HepG2 (cell line): Measurements from ENCODE around the gene NUDT22. TPM values are rescaled to one million over a fixed set of nuclear protein-coding genes. Genes with fewer than 3 reads are reported as not detected.
A peak's percentile ranks its signal among the peaks of the same experiment; 100 is the strongest.

Experiments used
- ARHGAP35 ChIP-seq: sonication (generic); formaldehyde crosslinking; IDR thresholded peaks from 2 replicates; pipeline ENCODE4 v1.9.0; 2022; ENCODE audit warnings: mild to moderate bottlenecking, inconsistent platforms, moderate library complexity, missing genetic modification reagents, borderline replicate concordance
- ATF1 ChIP-seq: IDR thresholded peaks from 2 replicates; pipeline ENCODE4 v1.6.1; 2016; ENCODE audit warnings: mild to moderate bottlenecking, control low read depth
- ATRX ChIP-seq: sonication (generic); formaldehyde crosslinking; IDR thresholded peaks from 2 replicates; pipeline ENCODE4 v1.4.0; 2020; ENCODE audit warnings: missing genetic modification reagents, borderline replicate concordance
- FOXC1 ChIP-seq: sonication (generic); formaldehyde crosslinking; IDR thresholded peaks from 2 replicates; pipeline ENCODE4 v1.8.0; 2022; ENCODE audit warnings: mild to moderate bottlenecking, missing genetic modification reagents, borderline replicate concordance
- GPBP1L1 ChIP-seq: sonication (generic); formaldehyde crosslinking; IDR thresholded peaks from 2 replicates; pipeline ENCODE4 v1.5.0; 2020; ENCODE audit warnings: mild to moderate bottlenecking, missing genetic modification reagents
- PREB ChIP-seq: sonication (generic); formaldehyde crosslinking; IDR thresholded peaks from 2 replicates; pipeline ENCODE4 v1.4.0; 2020; ENCODE audit warnings: missing genetic modification reagents
- SAFB2 ChIP-seq: sonication (generic); formaldehyde crosslinking; IDR thresholded peaks from 2 replicates; pipeline ENCODE4 v1.5.1; 2020; ENCODE audit warnings: missing genetic modification reagents, low read depth, mild to moderate bottlenecking, borderline replicate concordance
- SMAD3 ChIP-seq: sonication (generic); formaldehyde crosslinking; IDR thresholded peaks from 2 replicates; pipeline ENCODE4 v1.4.0; 2020; ENCODE audit warnings: missing genetic modification reagents
- TCF12 ChIP-seq, 2 experiments: fragments of 450-650 bp in 1 of 2; sonication (generic) in 1 of 2; formaldehyde crosslinking in 1 of 2; IDR thresholded peaks; 2 replicates each; pipeline versions ENCODE4 v1.6.1 to v1.8.0; 2017 to 2022; ENCODE audit warnings: antibody characterized with exemption in 1 of 2, mild to moderate bottlenecking in 1 of 2, missing genetic modification reagents in 1 of 2, moderate library complexity in 1 of 2
- TFAP4 ChIP-seq: sonication (generic); IDR thresholded peaks from 2 replicates; pipeline ENCODE4 v1.6.1; 2016; ENCODE audit warnings: low read depth, borderline replicate concordance
- ZBTB7A ChIP-seq: sonication (generic); formaldehyde crosslinking; IDR thresholded peaks from 2 replicates; pipeline ENCODE4 v1.8.0; 2022; ENCODE audit warnings: mild to moderate bottlenecking, missing genetic modification reagents
- ZKSCAN5 ChIP-seq: sonication (generic); formaldehyde crosslinking; IDR thresholded peaks from 2 replicates; pipeline ENCODE4 v1.5.1; 2020; ENCODE audit warnings: mild to moderate bottlenecking, missing genetic modification reagents
- ZMYM3 ChIP-seq: sonication (generic); formaldehyde crosslinking; IDR thresholded peaks from 2 replicates; pipeline ENCODE4 v1.5.1; 2020; ENCODE audit warnings: mild to moderate bottlenecking, missing genetic modification reagents
- ZNF263 ChIP-seq: sonication (generic); formaldehyde crosslinking; IDR thresholded peaks from 2 replicates; pipeline ENCODE4 v1.4.0; 2020; ENCODE audit warnings: missing genetic modification reagents
- ZNF280D ChIP-seq: sonication (generic); formaldehyde crosslinking; IDR thresholded peaks from 2 replicates; pipeline ENCODE4 v1.5.1; 2020; ENCODE audit warnings: mild to moderate bottlenecking, missing genetic modification reagents
- ZNF552 ChIP-seq: sonication (generic); formaldehyde crosslinking; IDR thresholded peaks from 2 replicates; pipeline ENCODE4 v1.9.0; 2022; ENCODE audit warnings: missing genetic modification reagents, mild to moderate bottlenecking, borderline replicate concordance
- polyA plus RNA-seq, 8 experiments: library from polyadenylated mRNA; depleted of rRNA in 3 of 8; stranded (reverse) in 7 of 8; unstranded in 1 of 8; fragments of >200 nt; fragmentation: Illumina TruSeq in 4 of 8; extraction: Trizol in 4 of 8; gene quantifications; 2 replicates each; pipeline versions ENCODE4 v1.2.1 to v1.2.3, GENCODE V29; 2011 to 2016; ENCODE audit warnings: low read depth in 4 of 8, missing spikeins in 1 of 8, mixed read lengths in 1 of 8; ENCODE audit not compliant: insufficient read depth in 1 of 8
- total RNA-seq, 5 experiments: library from RNA; depleted of rRNA; stranded (reverse); fragments of >200 nt; fragmentation: Illumina TruSeq; extraction: Trizol; gene quantifications; 2 replicates each; pipeline ENCODE4 v1.2.3, GENCODE V29; 2016; ENCODE audit warnings: low read depth in 1 of 5
- TF ChIP-seq, protein P1 (sequence below): sonication (generic); formaldehyde crosslinking; conservative IDR thresholded peaks from 2 replicates; pipeline ENCODE4 v1.4.0; 2020; ENCODE audit warnings: missing genetic modification reagents
- TF ChIP-seq, protein P2 (sequence below): sonication (generic); formaldehyde crosslinking; IDR thresholded peaks from 2 replicates; pipeline ENCODE4 v1.5.0; 2020; ENCODE audit warnings: missing genetic modification reagents

NUDT22 gene
- total and polyA plus RNA-seq, 2 of the 13 experiments (the other 11 are each of a cell fraction or from before 2014, with no cell fraction given): 33.5 to 39.8 TPM

DNA sequence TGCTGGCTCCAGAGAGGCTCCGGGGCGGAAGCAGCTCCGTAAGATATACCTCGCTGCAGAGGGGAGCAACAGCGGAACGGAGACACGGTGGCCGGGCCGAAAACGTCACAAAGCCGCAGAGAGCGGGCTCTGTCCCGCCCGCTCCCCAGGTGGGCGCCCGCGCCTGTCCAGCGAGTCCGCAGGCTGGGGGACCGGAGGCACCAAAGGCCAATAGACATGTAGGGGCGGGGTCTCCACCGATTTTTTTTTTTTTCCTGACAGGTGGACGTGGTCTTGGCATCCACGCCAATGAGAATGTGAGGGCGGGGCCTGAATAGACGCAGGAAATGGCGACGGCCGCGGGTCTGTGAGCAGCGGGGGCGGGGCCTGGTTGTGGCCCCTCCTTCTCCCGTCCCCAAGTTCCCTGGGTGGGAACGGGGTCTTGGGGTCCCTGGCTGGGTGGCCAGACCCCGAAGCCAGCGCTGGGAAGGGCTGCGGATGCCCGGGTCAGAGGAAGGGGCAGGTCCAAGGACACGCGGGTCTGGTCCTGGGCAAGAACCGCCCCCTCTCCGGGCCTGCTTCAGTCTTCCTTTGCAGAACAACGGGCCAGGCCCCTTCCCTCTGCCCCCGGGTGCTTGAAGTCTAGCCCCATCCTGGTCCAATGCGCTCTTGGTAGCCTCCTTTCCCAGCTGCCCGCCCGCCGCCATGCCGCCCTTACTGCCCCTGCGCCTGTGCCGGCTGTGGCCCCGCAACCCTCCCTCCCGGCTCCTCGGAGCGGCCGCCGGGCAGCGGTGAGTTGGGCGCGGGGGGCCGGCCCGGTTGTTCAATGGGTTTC is 4.3 kb downstream of the NUDT22 start, which contains the start of gene DNAJC4 (continued):
- no peak for TF ChIP-seq ZNF280D (CRISPR knock-in tag)
- peak; percentile 59 for TF ChIP-seq ATF1 (CRISPR knock-in tag)
- 0 out of 2 replicates have a peak, but pooled peaks have one; percentile 39 for TF ChIP-seq ARHGAP35
- 0 out of 2 replicates have a peak, but pooled peaks have one; percentile 21 for TF ChIP-seq ZNF263
- TF ChIP-seq ATRX (CRISPR knock-in tag): no peak
- TF ChIP-seq ZKSCAN5: no peak
- TF ChIP-seq, protein P1, sequence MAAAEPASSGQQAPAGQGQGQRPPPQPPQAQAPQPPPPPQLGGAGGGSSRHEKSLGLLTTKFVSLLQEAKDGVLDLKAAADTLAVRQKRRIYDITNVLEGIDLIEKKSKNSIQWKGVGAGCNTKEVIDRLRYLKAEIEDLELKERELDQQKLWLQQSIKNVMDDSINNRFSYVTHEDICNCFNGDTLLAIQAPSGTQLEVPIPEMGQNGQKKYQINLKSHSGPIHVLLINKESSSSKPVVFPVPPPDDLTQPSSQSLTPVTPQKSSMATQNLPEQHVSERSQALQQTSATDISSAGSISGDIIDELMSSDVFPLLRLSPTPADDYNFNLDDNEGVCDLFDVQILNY (CRISPR knock-in tag): no peak
- TF ChIP-seq, protein P2, sequence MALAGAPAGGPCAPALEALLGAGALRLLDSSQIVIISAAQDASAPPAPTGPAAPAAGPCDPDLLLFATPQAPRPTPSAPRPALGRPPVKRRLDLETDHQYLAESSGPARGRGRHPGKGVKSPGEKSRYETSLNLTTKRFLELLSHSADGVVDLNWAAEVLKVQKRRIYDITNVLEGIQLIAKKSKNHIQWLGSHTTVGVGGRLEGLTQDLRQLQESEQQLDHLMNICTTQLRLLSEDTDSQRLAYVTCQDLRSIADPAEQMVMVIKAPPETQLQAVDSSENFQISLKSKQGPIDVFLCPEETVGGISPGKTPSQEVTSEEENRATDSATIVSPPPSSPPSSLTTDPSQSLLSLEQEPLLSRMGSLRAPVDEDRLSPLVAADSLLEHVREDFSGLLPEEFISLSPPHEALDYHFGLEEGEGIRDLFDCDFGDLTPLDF (CRISPR knock-in tag): peak; percentile 65; the same call in 1 of the 2 replicates
- TF ChIP-seq ZBTB7A (CRISPR knock-in tag): peak; percentile 93
- no peak for TF ChIP-seq ZMYM3 (CRISPR knock-in tag)
- TF ChIP-seq PREB (CRISPR knock-in tag): no peak
- no peak for TF ChIP-seq GPBP1L1 (CRISPR knock-in tag)
- no peak; the same call in 1 of the 2 replicates for TF ChIP-seq SAFB2 (CRISPR knock-in tag)
- peak; percentile 80; the same call in 1 of the 2 replicates for TF ChIP-seq FOXC1 (CRISPR knock-in tag)
- TF ChIP-seq ZNF552 (CRISPR knock-in tag): no peak
- peak; percentile 64; the same call in 1 of the 2 replicates for TF ChIP-seq TFAP4
- TF ChIP-seq TCF12 (IDR thresholded peaks at IDR 0.05): no peak
- peak; percentile 10; the same call in 1 of the 2 replicates for TF ChIP-seq TCF12 (CRISPR knock-in tag; IDR thresholded peaks at IDR 0.05)
- TF ChIP-seq SMAD3 (CRISPR knock-in tag): 0 out of 2 replicates have a peak, but pooled peaks have one; percentile 25
